ENCODE measurements around the gene ITSN2. TPM values are rescaled to one million over a fixed set of nuclear protein-coding genes. Genes with fewer than 3 reads are reported as not detected.

Gene ITSN2
- total and polyA plus RNA-seq, 2 donors (not counting 1 experiment from before 2014, with no cell fraction given): 23.1 to 43.4 TPM

DNA sequence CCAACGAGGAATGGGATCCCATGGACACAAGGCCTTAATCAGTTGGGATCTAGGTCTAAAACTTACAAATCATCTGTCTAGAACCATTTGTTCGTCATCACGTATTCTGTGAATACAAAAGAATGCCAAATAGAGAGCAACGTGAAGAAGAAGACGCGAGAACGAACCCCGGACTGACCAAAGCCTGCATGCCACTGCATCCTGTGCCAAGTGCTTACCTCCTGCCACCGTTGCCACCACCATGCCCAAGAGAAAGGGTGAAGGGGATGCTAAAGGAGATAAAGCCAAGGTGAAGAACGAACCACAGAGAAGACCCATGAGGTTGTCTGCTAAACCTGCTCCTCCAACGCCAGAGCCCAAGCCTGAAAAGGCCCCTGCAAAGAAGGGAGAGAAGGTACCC is 30.2 kb downstream of the ITSN2 start:
- Histone ChIP-seq H3K9ac (ENCODE audit: insufficient read depth, low read length) (no peak overlapping the region), H2AFZ (ENCODE audit: low read length) (no peak overlapping the region), H4K20me1 (ENCODE audit: control insufficient read depth, extremely low read depth, insufficient read depth, low read length) (no peaks in the 10 kb centered on the region), H3K36me3 (ENCODE audit: control insufficient read depth, insufficient read depth, low read length) (no peaks in the 10 kb centered on the region), H3K79me2 (ENCODE audit: control insufficient read depth, insufficient read depth, low read length) (no peaks in the 10 kb centered on the region), H3K4me2 (ENCODE audit: extremely low read depth, insufficient read depth, low read length) (no peak overlapping the region), H3K9me3 (ENCODE audit: control insufficient read depth, insufficient read depth, low read depth, low read length) (no peaks in the 10 kb centered on the region), H3K4me3 (replicated peaks in 1 of 4; ENCODE audit: control extremely low read depth in 1 of 4, insufficient read depth in 1 of 4, low read depth in 3 of 4, low read length in 4 of 4) (no peak overlapping the region), H3K4me1 (ENCODE audit: control insufficient read depth, extremely low read depth, insufficient read depth, low read length) (no peaks in the 10 kb centered on the region), H3K27me3 (ENCODE audit: control insufficient read depth, insufficient read depth, low read length) (no peaks in the 10 kb centered on the region), H3K27ac (ENCODE audit: insufficient read depth, low read length) (no peak overlapping the region)
- no peak for DNase-seq (ENCODE audit: low read depth in 2 of 2)
- TF ChIP-seq EZH2 (IDR thresholded peaks at IDR 0.05; ENCODE audit: low read length, missing control alignments) (no peak), CTCF (conservative IDR thresholded peaks at IDR 0.05 in 1 of 2, IDR thresholded peaks at IDR 0.05 in 1 of 2; ENCODE audit: low read depth in 1 of 2, low read length in 2 of 2) (no peak)

GRCh38 chr2:24329700-24330099 is 30.6 kb downstream of the ITSN2 start:
- Histone ChIP-seq H2AFZ (ENCODE audit: low read length) (no peak overlapping the region), H3K27me3 (ENCODE audit: control insufficient read depth, insufficient read depth, low read length) (no peaks in the 10 kb centered on the region), H3K36me3 (ENCODE audit: control insufficient read depth, insufficient read depth, low read length) (no peaks in the 10 kb centered on the region), H3K79me2 (ENCODE audit: control insufficient read depth, insufficient read depth, low read length) (no peaks in the 10 kb centered on the region), H3K27ac (ENCODE audit: insufficient read depth, low read length) (no peak overlapping the region), H3K4me2 (ENCODE audit: extremely low read depth, insufficient read depth, low read length) (no peak overlapping the region), H3K9me3 (ENCODE audit: control insufficient read depth, insufficient read depth, low read depth, low read length) (no peaks in the 10 kb centered on the region), H4K20me1 (ENCODE audit: control insufficient read depth, extremely low read depth, insufficient read depth, low read length) (no peaks in the 10 kb centered on the region), H3K4me1 (ENCODE audit: control insufficient read depth, extremely low read depth, insufficient read depth, low read length) (no peaks in the 10 kb centered on the region), H3K4me3 (replicated peaks in 1 of 4; ENCODE audit: control extremely low read depth in 1 of 4, insufficient read depth in 1 of 4, low read depth in 3 of 4, low read length in 4 of 4) (no peak overlapping the region), H3K9ac (ENCODE audit: insufficient read depth, low read length) (no peak overlapping the region)
- no peak for DNase-seq (ENCODE audit: low read depth in 2 of 2)
- TF ChIP-seq CTCF (conservative IDR thresholded peaks at IDR 0.05 in 1 of 2, IDR thresholded peaks at IDR 0.05 in 1 of 2; ENCODE audit: low read depth in 1 of 2, low read length in 2 of 2) (no peak), EZH2 (IDR thresholded peaks at IDR 0.05; ENCODE audit: low read length, missing control alignments) (no peak)

- TF ChIP-seq CTCF (conservative IDR thresholded peaks at IDR 0.05 in 1 of 2, IDR thresholded peaks at IDR 0.05 in 1 of 2; ENCODE audit: low read depth in 1 of 2, low read length in 2 of 2) (no peak), EZH2 (IDR thresholded peaks at IDR 0.05; ENCODE audit: low read length, missing control alignments) (no peak)
- H3K4me1 ChIP-seq (ENCODE audit: control insufficient read depth, extremely low read depth, insufficient read depth, low read length): no peaks in the 10 kb centered on the region
- no peak overlapping the region for H3K4me2 ChIP-seq (ENCODE audit: extremely low read depth, insufficient read depth, low read length)
- H3K9me3 ChIP-seq (ENCODE audit: control insufficient read depth, insufficient read depth, low read depth, low read length): no peaks in the 10 kb centered on the region
- H2AFZ ChIP-seq (ENCODE audit: low read length): no peak overlapping the region
- no peaks in the 10 kb centered on the region for H4K20me1 ChIP-seq (ENCODE audit: control insufficient read depth, extremely low read depth, insufficient read depth, low read length)
- H3K27me3 ChIP-seq (ENCODE audit: control insufficient read depth, insufficient read depth, low read length): no peaks in the 10 kb centered on the region
- peak in 1 of 2 donors; percentile 31 for DNase-seq (ENCODE audit: low read depth in 2 of 2)
- no peaks in the 10 kb centered on the region for H3K79me2 ChIP-seq (ENCODE audit: control insufficient read depth, insufficient read depth, low read length)
- H3K4me3 ChIP-seq (replicated peaks in 1 of 4; ENCODE audit: control extremely low read depth in 1 of 4, insufficient read depth in 1 of 4, low read depth in 3 of 4, low read length in 4 of 4): no peak overlapping the region
- H3K9ac ChIP-seq (ENCODE audit: insufficient read depth, low read length): no peak overlapping the region
- no peak overlapping the region for H3K27ac ChIP-seq (ENCODE audit: insufficient read depth, low read length)
- no peaks in the 10 kb centered on the region for H3K36me3 ChIP-seq (ENCODE audit: control insufficient read depth, insufficient read depth, low read length)
These were observed 32.3 kb downstream of the ITSN2 start for GRCh38 chr2:24328010-24328409.
